Measurements from ENCODE around the gene NCAPH2. TPM values are rescaled to one million over a fixed set of nuclear protein-coding genes. Genes with fewer than 3 reads are reported as not detected.

Gene NCAPH2
- total and polyA plus RNA-seq, 2 of the 13 experiments (the other 11 are each of a cell fraction or from before 2014, with no cell fraction given) = 28.1 to 64.4 TPM

- TF ChIP-seq PHF21A (CRISPR knock-in tag; IDR thresholded peaks at IDR 0.05) = peak; percentile 40; the same call in 1 of the 2 replicates
- TF ChIP-seq KLF11 (CRISPR knock-in tag; IDR thresholded peaks at IDR 0.05) = no peak
- no peak for TF ChIP-seq PITX1 (CRISPR knock-in tag; IDR thresholded peaks at IDR 0.05)
- peak; percentile 12; the same call in 1 of the 2 replicates for TF ChIP-seq TFE3 (CRISPR knock-in tag; IDR thresholded peaks at IDR 0.05)
- no peak for TF ChIP-seq ZNF225 (CRISPR knock-in tag; IDR thresholded peaks at IDR 0.05)
- 0 out of 2 replicates have a peak, but pooled peaks have one; percentile 41 for TF ChIP-seq ZMAT3 (CRISPR knock-in tag; conservative IDR thresholded peaks at IDR 0.05)
- no peak for TF ChIP-seq ZBTB37 (CRISPR knock-in tag; IDR thresholded peaks at IDR 0.05)
- no peak for TF ChIP-seq BATF2 (CRISPR knock-in tag; IDR thresholded peaks at IDR 0.05)
- TF ChIP-seq PPARG (CRISPR knock-in tag; conservative IDR thresholded peaks at IDR 0.05) = no peak
- no peak for TF ChIP-seq FUBP1 (CRISPR knock-in tag; IDR thresholded peaks at IDR 0.05; ENCODE audit: borderline replicate concordance)
- no peak for TF ChIP-seq LCORL (IDR thresholded peaks at IDR 0.05)
- peak; percentile 80 for TF ChIP-seq LCORL (CRISPR knock-in tag; IDR thresholded peaks at IDR 0.05)
- 0 out of 2 replicates have a peak, but pooled peaks have one; percentile 19 for TF ChIP-seq TAF1 (CRISPR knock-in tag; IDR thresholded peaks at IDR 0.05)
- TF ChIP-seq RELA (CRISPR knock-in tag; IDR thresholded peaks at IDR 0.05) = no peak
- TF ChIP-seq ZNF567 (CRISPR knock-in tag; IDR thresholded peaks at IDR 0.05; ENCODE audit: borderline replicate concordance) = 0 out of 2 replicates have a peak, but pooled peaks have one; percentile 55
- no peak for TF ChIP-seq ZNF121 (CRISPR knock-in tag; IDR thresholded peaks at IDR 0.05)
- no peak for TF ChIP-seq EED (CRISPR knock-in tag; IDR thresholded peaks at IDR 0.05)
- peak; percentile 14; the same call in 1 of the 2 replicates for TF ChIP-seq TFDP2 (CRISPR knock-in tag; IDR thresholded peaks at IDR 0.05)
- TF ChIP-seq ZFX (CRISPR knock-in tag; IDR thresholded peaks at IDR 0.05; ENCODE audit: low read depth) = no peak
- peak; percentile 40 for TF ChIP-seq ZNF263 (CRISPR knock-in tag; IDR thresholded peaks at IDR 0.05)
Observed at GRCh38 chr22:50498322-50498890, 9.6 kb upstream of the NCAPH2 start (continued).

Data from HepG2 (cell line).